Astrocyte of the spinal cord (primary cell): ENCODE results near the gene HSD17B11.
"Not testable (repeated sequence)": the region's sequence is repeated elsewhere in the genome, so short reads cannot be mapped to it uniquely, and the experiment has no call there.

ENCODE experiments used
- DNase-seq: peaks from one replicate; pipeline ENCODE4 v3.0.0; 2011; ENCODE audit warnings: low read depth, low spot score
- H3K4me3 ChIP-seq: 2 replicates; pipeline ENCODE4 v1.5.1; 2011; ENCODE audit warnings: low read depth, mild to moderate bottlenecking, low read length, moderate library complexity
- in situ Hi-C: cut with HindIII; loops from 2 replicates; pipeline ENCODE4 v1.10.0; 2017; ENCODE audit warnings: low sequenced_read_pairs
- TF ChIP-seq, protein P1 (sequence below): IDR thresholded peaks from 2 replicates; pipeline ENCODE4 v1.5.1; 2012; ENCODE audit warnings: low read depth, mild to moderate bottlenecking, low read length, inconsistent platforms

The HSD17B11 gene

DNA sequence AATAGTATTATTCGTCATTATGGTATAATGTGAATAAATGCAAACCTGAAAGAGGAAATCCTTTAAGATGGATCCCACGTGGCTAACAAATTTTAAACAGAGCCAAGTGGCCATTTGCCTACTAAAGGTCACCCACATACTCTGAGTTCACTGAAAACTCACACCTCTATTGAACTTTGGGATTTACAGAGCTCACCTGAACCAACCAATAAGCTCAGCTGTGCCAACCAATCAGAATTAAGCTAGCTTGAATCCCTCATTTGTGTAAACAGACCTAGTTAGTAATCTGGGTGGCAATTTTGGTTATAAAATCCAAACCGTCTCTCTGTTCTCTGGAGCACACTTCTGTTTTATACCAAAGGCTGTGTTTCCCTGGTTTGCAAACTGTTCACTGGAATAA, 26.0 kb upstream of the HSD17B11 start:
- in situ Hi-C loops = no loop called here
- no peak for DNase-seq
- TF ChIP-seq, protein P1, sequence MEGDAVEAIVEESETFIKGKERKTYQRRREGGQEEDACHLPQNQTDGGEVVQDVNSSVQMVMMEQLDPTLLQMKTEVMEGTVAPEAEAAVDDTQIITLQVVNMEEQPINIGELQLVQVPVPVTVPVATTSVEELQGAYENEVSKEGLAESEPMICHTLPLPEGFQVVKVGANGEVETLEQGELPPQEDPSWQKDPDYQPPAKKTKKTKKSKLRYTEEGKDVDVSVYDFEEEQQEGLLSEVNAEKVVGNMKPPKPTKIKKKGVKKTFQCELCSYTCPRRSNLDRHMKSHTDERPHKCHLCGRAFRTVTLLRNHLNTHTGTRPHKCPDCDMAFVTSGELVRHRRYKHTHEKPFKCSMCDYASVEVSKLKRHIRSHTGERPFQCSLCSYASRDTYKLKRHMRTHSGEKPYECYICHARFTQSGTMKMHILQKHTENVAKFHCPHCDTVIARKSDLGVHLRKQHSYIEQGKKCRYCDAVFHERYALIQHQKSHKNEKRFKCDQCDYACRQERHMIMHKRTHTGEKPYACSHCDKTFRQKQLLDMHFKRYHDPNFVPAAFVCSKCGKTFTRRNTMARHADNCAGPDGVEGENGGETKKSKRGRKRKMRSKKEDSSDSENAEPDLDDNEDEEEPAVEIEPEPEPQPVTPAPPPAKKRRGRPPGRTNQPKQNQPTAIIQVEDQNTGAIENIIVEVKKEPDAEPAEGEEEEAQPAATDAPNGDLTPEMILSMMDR = no peak
- no peak overlapping the region for H3K4me3 ChIP-seq

DNA sequence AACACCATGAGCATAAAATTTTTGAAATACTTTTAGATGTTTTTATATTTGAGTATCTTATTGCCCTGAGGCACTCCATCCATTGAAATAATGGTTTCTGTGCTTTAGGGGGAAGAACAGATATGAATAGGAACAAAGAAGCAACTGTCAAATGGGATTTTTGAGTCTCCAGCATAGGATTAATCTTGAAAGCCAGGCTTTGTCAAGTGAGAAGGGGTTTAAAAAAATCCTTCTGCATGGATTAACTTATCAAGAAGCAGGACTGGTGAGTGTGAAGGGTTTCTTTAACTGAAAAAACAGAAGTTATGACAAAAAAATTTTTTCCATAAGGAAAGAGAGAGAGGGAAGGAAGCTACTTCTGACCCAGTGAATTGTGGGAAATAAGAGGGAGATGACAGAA, 23.8 kb upstream of the HSD17B11 start:
- TF ChIP-seq, protein P1 = no peak
- H3K4me3 ChIP-seq = no peak overlapping the region
- in situ Hi-C loops = no loop called here
- no peak for DNase-seq

DNA sequence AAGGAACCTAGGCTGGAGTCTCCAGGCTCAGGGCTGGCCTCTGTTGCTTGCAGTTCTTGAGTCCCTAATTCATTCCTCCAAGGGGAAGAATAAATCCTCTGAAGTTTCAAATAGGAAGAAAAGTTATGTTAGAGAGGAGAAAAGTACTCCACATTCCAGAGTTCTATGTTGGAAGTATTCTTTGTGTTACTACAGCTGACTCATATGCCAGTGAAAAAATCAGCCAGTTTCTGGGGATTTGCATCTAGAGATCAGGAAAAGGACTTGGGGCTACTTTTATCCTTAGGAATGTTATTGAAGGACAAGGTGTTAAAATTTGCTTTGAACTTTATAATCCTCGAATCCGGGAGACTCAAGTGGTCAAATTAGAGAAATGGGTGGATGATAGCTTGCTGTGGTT, 19.7 kb upstream of the HSD17B11 start:
- no peak for DNase-seq
- in situ Hi-C loops = no loop called here
- TF ChIP-seq, protein P1 = no peak
- H3K4me3 ChIP-seq = no peak overlapping the region

DNA sequence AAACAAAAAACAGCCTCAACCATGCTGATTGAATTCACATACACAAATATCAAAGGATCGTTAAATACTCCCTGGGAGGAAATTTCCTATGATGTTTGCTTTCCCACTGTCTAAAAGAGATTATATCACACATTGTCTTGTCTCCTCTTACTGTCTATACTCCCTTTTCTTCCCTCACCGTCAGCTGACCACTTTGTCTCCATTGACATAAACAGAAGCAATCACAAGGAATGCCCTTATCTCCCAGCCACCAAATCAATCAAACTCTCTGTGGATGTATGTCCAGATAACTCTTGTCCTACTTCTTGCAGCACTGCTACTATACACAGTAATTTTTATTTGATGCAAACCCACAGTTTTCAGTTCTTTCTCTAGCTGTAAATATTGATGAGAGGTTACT, 19.2 kb upstream of the HSD17B11 start:
- DNase-seq = no peak
- TF ChIP-seq, protein P1 = no peak
- in situ Hi-C loops = no loop called here
- H3K4me3 ChIP-seq = no peak overlapping the region

DNA sequence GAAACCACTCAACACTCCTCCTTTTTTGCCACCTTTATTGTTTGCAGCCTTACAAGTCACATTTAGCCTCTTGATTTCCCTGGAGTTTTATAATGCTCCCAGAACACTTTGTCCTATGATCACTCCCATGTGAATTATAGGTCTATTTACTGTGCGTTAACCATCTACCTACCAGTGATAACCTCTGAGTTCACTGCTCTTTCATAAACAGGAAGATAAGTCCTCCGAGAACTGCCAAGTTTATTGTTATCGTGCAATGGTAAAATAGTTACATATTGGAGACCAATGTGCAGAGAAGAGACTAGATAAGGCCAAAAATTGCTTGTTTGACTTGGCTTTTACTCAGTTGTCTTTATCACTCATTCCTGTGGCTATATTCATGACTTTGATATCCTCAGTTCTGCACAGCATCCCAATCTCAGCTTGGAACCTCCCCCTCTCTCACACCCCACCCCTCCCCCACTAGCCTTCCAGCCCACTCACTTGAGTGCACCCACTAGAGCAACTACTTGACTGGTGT, 18.5 kb upstream of the HSD17B11 start:
- TF ChIP-seq, protein P1 = no peak
- no peak for DNase-seq
- H3K4me3 ChIP-seq = no peak overlapping the region
- in situ Hi-C loops = no loop called here

DNA sequence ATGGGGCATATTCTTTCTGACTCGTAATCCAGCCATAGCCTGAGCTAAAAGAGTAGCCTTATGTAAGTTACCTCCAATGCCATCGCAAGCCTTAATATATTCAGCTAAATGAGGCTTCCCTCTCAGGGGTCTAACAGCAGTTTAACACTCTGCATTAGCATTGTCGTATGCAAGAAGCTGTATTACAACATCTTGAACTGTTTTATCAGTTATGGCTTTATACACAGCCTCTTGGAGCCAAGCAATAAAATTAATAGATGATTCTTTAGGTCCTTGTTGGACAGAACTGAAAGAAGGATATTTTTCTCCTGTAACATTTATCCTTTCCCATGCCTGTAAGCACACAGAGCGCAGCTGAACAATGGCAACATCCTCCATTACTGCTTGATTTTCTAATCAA, 15.9 kb upstream of the HSD17B11 start:
- H3K4me3 ChIP-seq, DNase-seq, in situ Hi-C loops: not testable (repeated sequence)

DNA sequence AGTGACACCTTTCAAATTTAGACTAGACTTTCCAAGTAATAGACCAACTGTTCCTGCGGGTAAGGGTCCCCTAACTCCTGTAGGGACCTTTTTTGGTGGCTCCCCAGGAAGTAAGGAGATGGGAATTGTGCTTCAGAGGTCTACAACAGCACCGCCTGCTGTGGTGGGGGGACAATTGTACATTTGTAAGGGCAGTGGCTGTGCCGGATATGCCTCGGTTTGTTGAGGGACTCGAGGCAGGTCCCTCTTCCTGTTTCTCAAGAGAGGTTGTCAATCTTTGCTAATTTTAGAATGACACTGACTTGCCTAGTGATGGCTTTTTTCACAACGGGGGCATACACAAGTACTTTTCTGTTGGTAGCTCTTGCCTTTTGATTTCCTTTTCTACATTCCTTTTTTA, 15.5 kb upstream of the HSD17B11 start:
- in situ Hi-C loops = no loop called here
- H3K4me3 ChIP-seq = no peak overlapping the region
- DNase-seq = no peak
- TF ChIP-seq, protein P1 = no peak
